Lower lobe of right lung (tissue), 2 donors: ENCODE results near the gene ATF3. TPM values are rescaled to one million over a fixed set of nuclear protein-coding genes. Genes with fewer than 3 reads are reported as not detected.
A peak's percentile ranks its signal among the peaks of the same experiment; 100 is the strongest.

ENCODE experiments used
- ATAC-seq, 2 donors: fragments of 200-7000 bp; cut with Tn5 transposase; one replicate each; pipeline ENCODE4 v1.9.1; 2020 to 2022; ENCODE audit warnings: mild to moderate bottlenecking in 2 of 2, moderate library complexity in 2 of 2
- DNase-seq: peaks from one replicate; pipeline ENCODE4 v3.0.0-alpha.2; 2020
- H3K27ac ChIP-seq: fragments of 200-600 bp; one replicate; pipeline ENCODE4 v1.8.0; 2022
- H3K27me3 ChIP-seq: fragments of 200-600 bp; one replicate; pipeline ENCODE4 v1.8.0; 2022; ENCODE audit warnings: low read depth
- H3K36me3 ChIP-seq: fragments of 200-600 bp; one replicate; pipeline ENCODE4 v1.8.0; 2022; ENCODE audit warnings: mild to moderate bottlenecking
- H3K4me1 ChIP-seq: fragments of 200-600 bp; one replicate; pipeline ENCODE4 v1.8.0; 2022
- H3K4me3 ChIP-seq: fragments of 200-600 bp; one replicate; pipeline ENCODE4 v1.8.0; 2022; ENCODE audit warnings: mild to moderate bottlenecking
- H3K9me3 ChIP-seq: fragments of 200-600 bp; one replicate; pipeline ENCODE4 v1.8.0; 2022
- CTCF ChIP-seq: fragments of 200-600 bp; IDR thresholded peaks from one replicate; pipeline ENCODE4 v1.8.0; 2022; ENCODE audit warnings: antibody characterized with exemption, mild to moderate bottlenecking
- intact Hi-C: fragments of 100-400 bp; cut with DNase I; formaldehyde crosslinking; loops from one replicate; pipeline ENCODE4 v1.11.0; 2022
- total RNA-seq: library from RNA; stranded (reverse); fragmentation: NEBNext Ultra II Directional; extraction: Animal tissue kit (Norgen Biotek cat#: 25700); gene quantifications from one replicate; pipeline ENCODE4 v1.2.1, GENCODE V29; 2021
- donor health status: DM: no; HTN: yes; CAD: no; lungs with severe emphysema.

The ATF3 gene
- total RNA-seq, 1 donor from 2014 or later = 25.8 TPM

- no peak for TF ChIP-seq CTCF
- Histone ChIP-seq H3K4me1 (peaks cover 28% of the 10 kb centered on the region), H3K27ac (no peak overlapping the region), H3K9me3 (no peaks in the 10 kb centered on the region), H3K27me3 (peaks cover 8% of the 10 kb centered on the region), H3K4me3 (peak overlapping the region; percentile 71), H3K36me3 (peaks cover 14% of the 10 kb centered on the region)
- no peak for DNase-seq
- no peak for ATAC-seq
- intact Hi-C loops = no loop called here
These were observed 2.7 kb downstream of the ATF3 start for GRCh38 chr1:212611000-212611948.

GRCh38 chr1:212612041-212612961 lies 3.7 kb downstream of the ATF3 start:
- no peaks in the 10 kb centered on the region for H3K9me3 ChIP-seq
- peaks cover 24% of the 10 kb centered on the region for H3K36me3 ChIP-seq
- H3K27ac ChIP-seq = no peak overlapping the region
- DNase-seq (no peak), ATAC-seq (no peak)
- H3K4me1 ChIP-seq = peaks cover 19% of the 10 kb centered on the region
- peaks cover 4% of the 10 kb centered on the region for H3K27me3 ChIP-seq
- H3K4me3 ChIP-seq = no peak overlapping the region
- no peak for TF ChIP-seq CTCF
- intact Hi-C loops = no loop called here

GRCh38 chr1:212613440-212614335 lies 5.1 kb downstream of the ATF3 start:
- TF ChIP-seq CTCF = no peak
- Histone ChIP-seq H3K9me3 (no peaks in the 10 kb centered on the region), H3K27me3 (no peaks in the 10 kb centered on the region), H3K27ac (no peak overlapping the region), H3K4me3 (no peak overlapping the region), H3K36me3 (peaks cover 38% of the 10 kb centered on the region), H3K4me1 (peaks cover 16% of the 10 kb centered on the region)
- DNase-seq (no peak), ATAC-seq (no peak)
- intact Hi-C loops = no loop called here

- no peak overlapping the region for H3K4me3 ChIP-seq
- H3K36me3 ChIP-seq = peaks cover 47% of the 10 kb centered on the region
- no peak for TF ChIP-seq CTCF
- DNase-seq (no peak), ATAC-seq (no peak)
- peaks cover 14% of the 10 kb centered on the region for H3K4me1 ChIP-seq
- intact Hi-C loops = no loop called here
- no peaks in the 10 kb centered on the region for H3K9me3 ChIP-seq
- H3K27ac ChIP-seq = no peak overlapping the region
- no peaks in the 10 kb centered on the region for H3K27me3 ChIP-seq
These were observed 6.1 kb downstream of the ATF3 start for GRCh38 chr1:212614453-212615200.
